Measurements from ENCODE around the gene METAP1D.
A peak's percentile ranks its signal among the peaks of the same experiment; 100 is the strongest.

The METAP1D gene

GRCh38 chr2:172074254-172074653, 74.5 kb downstream of the METAP1D start:
- Histone ChIP-seq H3K27ac (ENCODE audit: low read depth in 2 of 2, low read length in 2 of 2) (no peak overlapping the region), H3K27me3 (ENCODE audit: control insufficient read depth in 2 of 2, insufficient read depth in 2 of 2, low read length in 2 of 2) (peaks cover 0 to 2% of the 10 kb centered on the region in 2 donors), H3K4me3 (ENCODE audit: low read length in 2 of 2) (no peak overlapping the region), H3K9me3 (ENCODE audit: control insufficient read depth in 2 of 2, low read length in 2 of 2) (no peaks in the 10 kb centered on the region), H3K4me1 (ENCODE audit: control insufficient read depth in 2 of 2, insufficient read depth in 2 of 2, low read length in 2 of 2) (no peaks in the 10 kb centered on the region), H3K9ac (ENCODE audit: low read depth in 1 of 2, low read length in 2 of 2) (no peak overlapping the region), H3K36me3 (ENCODE audit: control insufficient read depth in 2 of 2, insufficient read depth in 2 of 2, low read length in 2 of 2) (no peaks in the 10 kb centered on the region)

- Histone ChIP-seq H3K4me1 (ENCODE audit: control insufficient read depth in 2 of 2, insufficient read depth in 2 of 2, low read length in 2 of 2) (peaks cover 3 to 8% of the 10 kb centered on the region in 2 donors), H3K9ac (ENCODE audit: low read depth in 1 of 2, low read length in 2 of 2) (no peak overlapping the region), H3K36me3 (ENCODE audit: control insufficient read depth in 2 of 2, insufficient read depth in 2 of 2, low read length in 2 of 2) (no peaks in the 10 kb centered on the region), H3K27me3 (ENCODE audit: control insufficient read depth in 2 of 2, insufficient read depth in 2 of 2, low read length in 2 of 2) (peaks cover 45 to 49% of the 10 kb centered on the region in 2 donors), H3K27ac (ENCODE audit: low read depth in 2 of 2, low read length in 2 of 2) (no peak overlapping the region), H3K4me3 (ENCODE audit: low read length in 2 of 2) (no peak overlapping the region), H3K9me3 (ENCODE audit: control insufficient read depth in 2 of 2, low read length in 2 of 2) (no peaks in the 10 kb centered on the region)
These were observed 79.7 kb downstream of the METAP1D start for GRCh38 chr2:172079416-172079815.

- H3K4me1 ChIP-seq (ENCODE audit: control insufficient read depth in 2 of 2, insufficient read depth in 2 of 2, low read length in 2 of 2): peaks cover 9 to 15% of the 10 kb centered on the region in 2 donors
- no peak overlapping the region for H3K9ac ChIP-seq (ENCODE audit: low read depth in 1 of 2, low read length in 2 of 2)
These were observed 80.3 kb downstream of the METAP1D start for GRCh38 chr2:172079838-172080640.

GRCh38 chr2:172080641-172081220, 81.0 kb downstream of the METAP1D start:
- H3K27me3 ChIP-seq (ENCODE audit: control insufficient read depth in 2 of 2, insufficient read depth in 2 of 2, low read length in 2 of 2): peaks cover 50 to 62% of the 10 kb centered on the region in 2 donors
- peaks cover 16 to 21% of the 10 kb centered on the region in 2 donors for H3K4me1 ChIP-seq (ENCODE audit: control insufficient read depth in 2 of 2, insufficient read depth in 2 of 2, low read length in 2 of 2)
- no peak overlapping the region for H3K9ac ChIP-seq (ENCODE audit: low read depth in 1 of 2, low read length in 2 of 2)
- no peak overlapping the region for H3K4me3 ChIP-seq (ENCODE audit: low read length in 2 of 2)
- no peaks in the 10 kb centered on the region for H3K9me3 ChIP-seq (ENCODE audit: control insufficient read depth in 2 of 2, low read length in 2 of 2)
- H3K36me3 ChIP-seq (ENCODE audit: control insufficient read depth in 2 of 2, insufficient read depth in 2 of 2, low read length in 2 of 2): no peaks in the 10 kb centered on the region
- no peak overlapping the region for H3K27ac ChIP-seq (ENCODE audit: low read depth in 2 of 2, low read length in 2 of 2)

More at GRCh38 chr2:172079838-172080640, 80.3 kb downstream of the METAP1D start:
- Histone ChIP-seq H3K27ac (ENCODE audit: low read depth in 2 of 2, low read length in 2 of 2) (no peak overlapping the region), H3K4me3 (ENCODE audit: low read length in 2 of 2) (no peak overlapping the region), H3K36me3 (ENCODE audit: control insufficient read depth in 2 of 2, insufficient read depth in 2 of 2, low read length in 2 of 2) (no peaks in the 10 kb centered on the region), H3K27me3 (ENCODE audit: control insufficient read depth in 2 of 2, insufficient read depth in 2 of 2, low read length in 2 of 2) (peaks cover 46 to 55% of the 10 kb centered on the region in 2 donors), H3K9me3 (ENCODE audit: control insufficient read depth in 2 of 2, low read length in 2 of 2) (no peaks in the 10 kb centered on the region)

- Histone ChIP-seq H3K27ac (ENCODE audit: low read depth in 2 of 2, low read length in 2 of 2) (no peak overlapping the region), H3K9ac (ENCODE audit: low read depth in 1 of 2, low read length in 2 of 2) (no peak overlapping the region), H3K9me3 (ENCODE audit: control insufficient read depth in 2 of 2, low read length in 2 of 2) (no peaks in the 10 kb centered on the region), H3K4me1 (ENCODE audit: control insufficient read depth in 2 of 2, insufficient read depth in 2 of 2, low read length in 2 of 2) (peaks cover 16 to 22% of the 10 kb centered on the region in 2 donors), H3K36me3 (ENCODE audit: control insufficient read depth in 2 of 2, insufficient read depth in 2 of 2, low read length in 2 of 2) (no peaks in the 10 kb centered on the region), H3K4me3 (ENCODE audit: low read length in 2 of 2) (no peak overlapping the region), H3K27me3 (ENCODE audit: control insufficient read depth in 2 of 2, insufficient read depth in 2 of 2, low read length in 2 of 2) (peaks cover 56 to 69% of the 10 kb centered on the region in 2 donors)
These were observed 81.7 kb downstream of the METAP1D start for GRCh38 chr2:172081221-172082022.

- Histone ChIP-seq H3K27ac (ENCODE audit: low read depth in 2 of 2, low read length in 2 of 2) (no peak overlapping the region), H3K9me3 (ENCODE audit: control insufficient read depth in 2 of 2, low read length in 2 of 2) (no peaks in the 10 kb centered on the region), H3K36me3 (ENCODE audit: control insufficient read depth in 2 of 2, insufficient read depth in 2 of 2, low read length in 2 of 2) (no peaks in the 10 kb centered on the region), H3K4me1 (ENCODE audit: control insufficient read depth in 2 of 2, insufficient read depth in 2 of 2, low read length in 2 of 2) (peaks cover 18 to 22% of the 10 kb centered on the region in 2 donors), H3K9ac (ENCODE audit: low read depth in 1 of 2, low read length in 2 of 2) (no peak overlapping the region), H3K4me3 (ENCODE audit: low read length in 2 of 2) (no peak overlapping the region), H3K27me3 (ENCODE audit: control insufficient read depth in 2 of 2, insufficient read depth in 2 of 2, low read length in 2 of 2) (peaks cover 65 to 78% of the 10 kb centered on the region in 2 donors)
These were observed 82.6 kb downstream of the METAP1D start for GRCh38 chr2:172082105-172082943.

- Histone ChIP-seq H3K27ac (ENCODE audit: low read depth in 2 of 2, low read length in 2 of 2) (no peak overlapping the region), H3K27me3 (ENCODE audit: control insufficient read depth in 2 of 2, insufficient read depth in 2 of 2, low read length in 2 of 2) (peaks cover 73 to 86% of the 10 kb centered on the region in 2 donors), H3K36me3 (ENCODE audit: control insufficient read depth in 2 of 2, insufficient read depth in 2 of 2, low read length in 2 of 2) (no peaks in the 10 kb centered on the region), H3K4me3 (ENCODE audit: low read length in 2 of 2) (peak overlapping the region in 1 of 2 donors; percentile 22), H3K4me1 (ENCODE audit: control insufficient read depth in 2 of 2, insufficient read depth in 2 of 2, low read length in 2 of 2) (peaks cover 18 to 22% of the 10 kb centered on the region in 2 donors), H3K9ac (ENCODE audit: low read depth in 1 of 2, low read length in 2 of 2) (no peak overlapping the region), H3K9me3 (ENCODE audit: control insufficient read depth in 2 of 2, low read length in 2 of 2) (no peaks in the 10 kb centered on the region)
These were observed 83.3 kb downstream of the METAP1D start for GRCh38 chr2:172082944-172083627.

GRCh38 chr2:172083628-172084394, 84.1 kb downstream of the METAP1D start:
- Histone ChIP-seq H3K9me3 (ENCODE audit: control insufficient read depth in 2 of 2, low read length in 2 of 2) (no peaks in the 10 kb centered on the region), H3K4me3 (ENCODE audit: low read length in 2 of 2) (no peak overlapping the region), H3K27ac (ENCODE audit: low read depth in 2 of 2, low read length in 2 of 2) (no peak overlapping the region), H3K36me3 (ENCODE audit: control insufficient read depth in 2 of 2, insufficient read depth in 2 of 2, low read length in 2 of 2) (no peaks in the 10 kb centered on the region), H3K27me3 (ENCODE audit: control insufficient read depth in 2 of 2, insufficient read depth in 2 of 2, low read length in 2 of 2) (peaks cover 80 to 93% of the 10 kb centered on the region in 2 donors), H3K9ac (ENCODE audit: low read depth in 1 of 2, low read length in 2 of 2) (no peak overlapping the region), H3K4me1 (ENCODE audit: control insufficient read depth in 2 of 2, insufficient read depth in 2 of 2, low read length in 2 of 2) (peaks cover 18 to 22% of the 10 kb centered on the region in 2 donors)

GRCh38 chr2:172084395-172084644, 84.6 kb downstream of the METAP1D start:
- H3K27ac ChIP-seq (ENCODE audit: low read depth in 2 of 2, low read length in 2 of 2): no peak overlapping the region
- peak overlapping the region; percentile 51 to 64 for H3K4me3 ChIP-seq (ENCODE audit: low read length in 2 of 2)

More at GRCh38 chr2:172084395-172084644, 84.6 kb downstream of the METAP1D start:
- Histone ChIP-seq H3K9me3 (ENCODE audit: control insufficient read depth in 2 of 2, low read length in 2 of 2) (no peaks in the 10 kb centered on the region), H3K36me3 (ENCODE audit: control insufficient read depth in 2 of 2, insufficient read depth in 2 of 2, low read length in 2 of 2) (no peaks in the 10 kb centered on the region), H3K9ac (ENCODE audit: low read depth in 1 of 2, low read length in 2 of 2) (no peak overlapping the region), H3K27me3 (ENCODE audit: control insufficient read depth in 2 of 2, insufficient read depth in 2 of 2, low read length in 2 of 2) (peaks cover 84 to 96% of the 10 kb centered on the region in 2 donors), H3K4me1 (ENCODE audit: control insufficient read depth in 2 of 2, insufficient read depth in 2 of 2, low read length in 2 of 2) (peaks cover 18 to 22% of the 10 kb centered on the region in 2 donors)

Data from mucosa of rectum (tissue), 2 donors.